ENCODE data around the gene ELL3.
"Not testable (repeated sequence)": the region's sequence is repeated elsewhere in the genome, so short reads cannot be mapped to it uniquely, and the experiment has no call there.

Gene ELL3

GRCh38 chr15:43728053-43728725 lies 48.6 kb downstream of the ELL3 start:
- not testable (repeated sequence) for DNase-seq (ENCODE audit: low read depth in 2 of 3, low spot score in 2 of 3)

GRCh38 chr15:43726306-43726705 lies 50.5 kb downstream of the ELL3 start:
- DNase-seq (ENCODE audit: low read depth in 2 of 3, low spot score in 2 of 3) = not testable (repeated sequence)

GRCh38 chr15:43723151-43723550 lies 53.6 kb downstream of the ELL3 start:
- no peak for DNase-seq (ENCODE audit: low read depth in 2 of 3, low spot score in 2 of 3)
